Naive thymus-derived CD4-positive, alpha-beta T cell (primary cell): Measurements from ENCODE around the gene RNF144B. TPM values are rescaled to one million over a fixed set of nuclear protein-coding genes. Genes with fewer than 3 reads are reported as not detected.

Experiments
- ATAC-seq: fragments of 150-1000 bp; cut with Tn5 transposase; 2 replicates; pipeline ENCODE4 v1.10.0; 2021; ENCODE audit warnings: mild to moderate bottlenecking, moderate library complexity
- CTCF ChIA-PET: fragments of 350-600 bp; sonication (Branson Sonifier 250); formaldehyde crosslinking; loops from one replicate; lab custom pipeline; 2021; ENCODE audit warnings: antibody characterized with exemption; lab: Charles Lee
- POLR2A ChIA-PET: fragments of 350-600 bp; sonication (Branson Sonifier 250); formaldehyde crosslinking; loops from one replicate; lab custom pipeline; 2021; ENCODE audit warnings: antibody characterized with exemption, inconsistent platforms; lab: Charles Lee
- DNase-seq, 9 donors: peaks; one replicate each; pipeline versions ENCODE4 v3.0.0 to v3.0.0-alpha.2; 2020 to 2022; ENCODE audit warnings: mixed read lengths in 1 of 9
- H3K27ac ChIP-seq: one replicate; pipeline ENCODE4 v1.7.0; 2013; ENCODE audit warnings: mild to moderate bottlenecking, low read depth, low read length, moderate library complexity
- H3K27me3 ChIP-seq, 2 donors: one replicate each; pipeline ENCODE4 v1.7.0; 2013; ENCODE audit warnings: low read length in 2 of 2, mild to moderate bottlenecking in 2 of 2, moderate library complexity in 2 of 2; ENCODE audit not compliant: control insufficient read depth in 2 of 2, insufficient read depth in 2 of 2
- H3K36me3 ChIP-seq, 3 experiments: 1 replicate in 2 of 3; 2 replicates in 1 of 3; pipeline ENCODE4 v1.7.0; 2013; ENCODE audit warnings: low read length in 3 of 3, mild to moderate bottlenecking in 3 of 3, moderate library complexity in 1 of 3; ENCODE audit not compliant: insufficient read depth in 3 of 3, control insufficient read depth in 2 of 3
- H3K4me1 ChIP-seq, 2 donors: one replicate each; pipeline ENCODE4 v1.7.0; 2013; ENCODE audit warnings: low read length in 2 of 2, mild to moderate bottlenecking in 2 of 2, moderate library complexity in 1 of 2; ENCODE audit not compliant: control insufficient read depth in 2 of 2, insufficient read depth in 2 of 2
- H3K4me3 ChIP-seq: 2 replicates; pipeline ENCODE4 v1.7.0; 2013; ENCODE audit warnings: mild to moderate bottlenecking, low read length
- H3K9me3 ChIP-seq, 3 experiments: 1 replicate in 2 of 3; 2 replicates in 1 of 3; pipeline ENCODE4 v1.7.0; 2013; ENCODE audit warnings: low read length in 3 of 3; ENCODE audit not compliant: control insufficient read depth in 2 of 3
- H3K27ac Mint-ChIP-seq, 9 donors: one replicate each; pipeline ENCODE4 v1.8.0; 2020 to 2022; ENCODE audit warnings: mixed read lengths in 9 of 9, mild to moderate bottlenecking in 8 of 9, moderate library complexity in 5 of 9, inconsistent platforms in 2 of 9
- H3K27me3 Mint-ChIP-seq, 5 donors: one replicate each; pipeline ENCODE4 v1.8.0; 2021 to 2022; ENCODE audit warnings: mixed read lengths in 5 of 5, mild to moderate bottlenecking in 1 of 5
- H3K36me3 Mint-ChIP-seq, 5 donors: one replicate each; pipeline ENCODE4 v1.8.0; 2020 to 2022; ENCODE audit warnings: mixed read lengths in 5 of 5, mild to moderate bottlenecking in 3 of 5, inconsistent platforms in 1 of 5
- H3K4me1 Mint-ChIP-seq, 7 donors: one replicate each; pipeline ENCODE4 v1.8.0; 2020 to 2022; ENCODE audit warnings: mixed read lengths in 7 of 7, mild to moderate bottlenecking in 3 of 7, inconsistent platforms in 1 of 7
- H3K4me3 Mint-ChIP-seq, 10 donors: one replicate each; pipeline ENCODE4 v1.8.0; 2020 to 2022; ENCODE audit warnings: mild to moderate bottlenecking in 10 of 10, mixed read lengths in 10 of 10, moderate library complexity in 6 of 10, inconsistent platforms in 2 of 10
- H3K9me3 Mint-ChIP-seq, 11 donors: one replicate each; pipeline ENCODE4 v1.8.0; 2020 to 2022; ENCODE audit warnings: mixed read lengths in 11 of 11, mild to moderate bottlenecking in 4 of 11, inconsistent platforms in 1 of 11, moderate library complexity in 1 of 11
- intact Hi-C, 2 donors: fragments of 100-400 bp; cut with micrococcal nuclease; formaldehyde crosslinking; loops; one replicate each; pipeline ENCODE4 v1.15.1; 2023
- polyA plus RNA-seq, 2 donors: library from polyadenylated mRNA; unstranded; fragments of 300-500 nt; fragmentation: Illumina TruSeq; gene quantifications; one replicate each; pipeline ENCODE4 v1.2.3, GENCODE V29; 2021
- total RNA-seq, 6 experiments: library from RNA in 5 of 6; stranded (reverse) in 5 of 6; gene quantifications; 1 replicate in 5 of 6; 2 replicates in 1 of 6; pipeline ENCODE4 v1.2.3 and lab custom pipeline; 2021 to 2026

Gene RNF144B
- total and polyA plus RNA-seq, 7 experiments from 2014 or later, result 1.5 to 23.5 (median 7.1) TPM

GRCh38 chr6:18410412-18410811 lies 23.3 kb downstream of the RNF144B start:
- Mint-ChIP-seq H3K4me1 (peaks cover 0 to 10% (median 4%) of the 10 kb centered on the region in 7 donors), H3K27me3 (no peaks in the 10 kb centered on the region), H3K27ac (no peak overlapping the region), H3K36me3 (peaks cover 0 to 48% (median 26%) of the 10 kb centered on the region in 5 donors), H3K4me3 (peak overlapping the region in 1 of 10 donors; percentile 12), H3K9me3 (peaks cover 0 to 4% (median 0%) of the 10 kb centered on the region in 11 donors)
- ATAC-seq (no peak), DNase-seq (no peak)
- H3K4me1 ChIP-seq, result no peaks in the 10 kb centered on the region
- POLR2A ChIA-PET, result no interaction called here
- no peaks in the 10 kb centered on the region for H3K36me3 ChIP-seq
- H3K9me3 ChIP-seq, result no peaks in the 10 kb centered on the region
- H3K27me3 ChIP-seq, result no peaks in the 10 kb centered on the region
- CTCF ChIA-PET, result no interaction called here
- no peak overlapping the region for H3K27ac ChIP-seq
- H3K4me3 ChIP-seq, result no peak overlapping the region
- intact Hi-C loops, result no loop called here

- Mint-ChIP-seq H3K4me3 (no peak overlapping the region), H3K9me3 (peaks cover 0 to 6% (median 0%) of the 10 kb centered on the region in 11 donors), H3K27me3 (no peaks in the 10 kb centered on the region), H3K36me3 (peaks cover 0 to 44% (median 29%) of the 10 kb centered on the region in 5 donors), H3K27ac (no peak overlapping the region), H3K4me1 (peaks cover 0 to 10% (median 0%) of the 10 kb centered on the region in 7 donors)
- Histone ChIP-seq H3K27me3 (no peaks in the 10 kb centered on the region), H3K9me3 (no peaks in the 10 kb centered on the region), H3K36me3 (no peaks in the 10 kb centered on the region), H3K4me3 (no peak overlapping the region), H3K27ac (no peak overlapping the region), H3K4me1 (no peaks in the 10 kb centered on the region)
- POLR2A ChIA-PET, result no interaction called here
- CTCF ChIA-PET, result interaction anchor here (0.5 kb wide), 1 partner anchor 35 kb away, joined by 3 read pairs; no protein-coding TSS in a partner anchor
- DNase-seq (no peak), ATAC-seq (peak; percentile 59)
- intact Hi-C loops, result no loop called here
Measured at GRCh38 chr6:18412068-18412467, 24.9 kb downstream of the RNF144B start.

GRCh38 chr6:18412644-18413043 lies 25.5 kb downstream of the RNF144B start:
- Mint-ChIP-seq H3K27me3 (no peaks in the 10 kb centered on the region), H3K9me3 (peaks cover 0 to 6% (median 0%) of the 10 kb centered on the region in 11 donors), H3K36me3 (peaks cover 0 to 43% (median 28%) of the 10 kb centered on the region in 5 donors), H3K4me3 (no peak overlapping the region), H3K27ac (no peak overlapping the region), H3K4me1 (peaks cover 0 to 10% (median 0%) of the 10 kb centered on the region in 7 donors)
- no peak overlapping the region for H3K27ac ChIP-seq
- no peaks in the 10 kb centered on the region for H3K9me3 ChIP-seq
- no peaks in the 10 kb centered on the region for H3K36me3 ChIP-seq
- CTCF ChIA-PET, result interaction anchor here (0.6 kb wide), 1 partner anchor 115 kb away, joined by 4 read pairs; no protein-coding TSS in a partner anchor
- ATAC-seq (no peak), DNase-seq (no peak)
- intact Hi-C loops, result no loop called here
- H3K27me3 ChIP-seq, result no peaks in the 10 kb centered on the region
- no peaks in the 10 kb centered on the region for H3K4me1 ChIP-seq
- H3K4me3 ChIP-seq, result no peak overlapping the region
- POLR2A ChIA-PET, result no interaction called here

DNA sequence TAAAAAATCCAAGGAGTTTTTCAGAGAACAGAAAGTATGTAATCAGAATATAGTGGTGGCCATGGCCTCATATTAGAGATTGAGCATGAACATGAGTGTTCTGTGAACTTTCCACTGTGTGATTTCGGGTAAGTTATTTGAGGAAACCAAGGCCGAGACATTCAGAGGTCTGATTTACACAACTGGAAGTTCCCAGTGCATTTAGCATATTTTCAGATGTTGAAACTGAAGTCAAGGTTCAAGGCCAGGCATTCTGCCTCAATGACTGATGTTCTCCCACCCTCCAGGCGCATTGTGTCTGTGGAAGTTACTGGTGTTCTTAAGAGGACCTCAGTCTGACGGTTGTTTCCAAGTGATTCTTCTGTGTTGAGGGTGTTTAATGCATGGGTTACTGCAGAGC lies 26.2 kb downstream of the RNF144B start:
- intact Hi-C loops, result no loop called here
- CTCF ChIA-PET, result interaction anchor here (0.6 kb wide), 1 partner anchor 114 kb away, joined by 4 read pairs; no protein-coding TSS in a partner anchor
- no peak overlapping the region for H3K4me3 Mint-ChIP-seq
- peaks cover 0 to 10% (median 0%) of the 10 kb centered on the region in 7 donors for H3K4me1 Mint-ChIP-seq
- H3K27me3 ChIP-seq, result no peaks in the 10 kb centered on the region
- no peak overlapping the region for H3K4me3 ChIP-seq
- H3K36me3 ChIP-seq, result no peaks in the 10 kb centered on the region
- peaks cover 0 to 6% (median 0%) of the 10 kb centered on the region in 11 donors for H3K9me3 Mint-ChIP-seq
- POLR2A ChIA-PET, result no interaction called here
- no peaks in the 10 kb centered on the region for H3K27me3 Mint-ChIP-seq
- H3K27ac Mint-ChIP-seq, result no peak overlapping the region
- no peak overlapping the region for H3K27ac ChIP-seq
- no peaks in the 10 kb centered on the region for H3K9me3 ChIP-seq
- H3K36me3 Mint-ChIP-seq, result peaks cover 0 to 45% (median 28%) of the 10 kb centered on the region in 5 donors
- H3K4me1 ChIP-seq, result no peaks in the 10 kb centered on the region
- ATAC-seq, result no peak
- DNase-seq, result no peak

DNA sequence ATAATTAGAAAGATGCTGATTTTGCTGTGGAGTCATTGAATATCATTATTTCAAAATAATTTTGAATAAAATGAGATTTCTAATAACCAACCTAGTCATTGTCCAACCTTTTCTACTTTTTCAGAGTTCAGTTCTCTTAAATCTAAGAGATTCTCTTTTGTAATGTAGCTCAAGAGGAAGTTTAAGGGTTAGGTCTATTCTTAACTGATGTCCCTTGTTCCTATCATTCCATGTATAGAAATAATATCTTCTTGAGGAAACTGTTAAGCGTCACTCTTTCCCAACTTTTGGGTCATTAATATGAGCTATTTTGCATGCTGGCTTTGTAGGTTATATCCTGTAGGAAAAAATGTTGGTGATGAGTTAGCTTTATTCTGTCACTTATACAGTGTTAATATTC lies 27.0 kb downstream of the RNF144B start:
- POLR2A ChIA-PET, result no interaction called here
- Histone ChIP-seq H3K27ac (no peak overlapping the region), H3K27me3 (no peaks in the 10 kb centered on the region), H3K9me3 (no peaks in the 10 kb centered on the region), H3K36me3 (no peaks in the 10 kb centered on the region), H3K4me1 (no peaks in the 10 kb centered on the region), H3K4me3 (no peak overlapping the region)
- no peak for DNase-seq
- no peak overlapping the region for H3K4me3 Mint-ChIP-seq
- peaks cover 0 to 10% (median 0%) of the 10 kb centered on the region in 7 donors for H3K4me1 Mint-ChIP-seq
- intact Hi-C loops, result no loop called here
- peaks cover 0 to 6% (median 0%) of the 10 kb centered on the region in 11 donors for H3K9me3 Mint-ChIP-seq
- no peak overlapping the region for H3K27ac Mint-ChIP-seq
- CTCF ChIA-PET, result no interaction called here
- H3K36me3 Mint-ChIP-seq, result peaks cover 0 to 47% (median 28%) of the 10 kb centered on the region in 5 donors
- H3K27me3 Mint-ChIP-seq, result no peaks in the 10 kb centered on the region
- ATAC-seq, result no peak

DNA sequence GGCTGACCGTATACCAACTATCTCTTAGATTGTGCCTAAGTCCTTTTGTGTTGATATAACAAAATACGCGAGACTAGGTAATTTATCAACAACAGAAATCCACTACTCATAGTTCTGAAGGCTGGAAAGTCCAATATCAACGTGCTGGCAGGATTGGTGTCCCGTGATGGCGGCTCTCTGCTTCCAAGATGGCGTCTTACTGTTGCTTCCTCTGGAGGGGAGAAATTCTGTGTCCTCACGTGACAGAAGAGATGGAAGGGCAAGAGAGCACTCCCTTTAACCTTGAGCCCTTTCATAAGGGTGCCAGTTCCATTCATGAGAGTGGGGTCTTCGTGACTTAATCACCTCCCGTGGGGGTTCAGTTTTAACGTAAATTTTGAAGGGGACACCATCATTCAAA lies 28.1 kb downstream of the RNF144B start:
- no peak overlapping the region for H3K4me3 Mint-ChIP-seq
- no peak overlapping the region for H3K27ac Mint-ChIP-seq
- Histone ChIP-seq H3K27me3 (no peaks in the 10 kb centered on the region), H3K36me3 (no peaks in the 10 kb centered on the region), H3K4me3 (no peak overlapping the region), H3K27ac (no peak overlapping the region), H3K9me3 (no peaks in the 10 kb centered on the region), H3K4me1 (no peaks in the 10 kb centered on the region)
- H3K36me3 Mint-ChIP-seq, result peaks cover 0 to 47% (median 28%) of the 10 kb centered on the region in 5 donors
- peaks cover 0 to 15% (median 5%) of the 10 kb centered on the region in 7 donors for H3K4me1 Mint-ChIP-seq
- POLR2A ChIA-PET, result no interaction called here
- DNase-seq, result no peak
- peaks cover 0 to 6% (median 0%) of the 10 kb centered on the region in 11 donors for H3K9me3 Mint-ChIP-seq
- CTCF ChIA-PET, result no interaction called here
- no peak for ATAC-seq
- intact Hi-C loops, result no loop called here
- H3K27me3 Mint-ChIP-seq, result no peaks in the 10 kb centered on the region
